Activated CD4-positive, CD25-positive, alpha-beta regulatory T cell (primary cell): ENCODE measurements around the gene TP53BP2.
"Not testable (repeated sequence)": the region's sequence is repeated elsewhere in the genome, so short reads cannot be mapped to it uniquely, and the experiment has no call there.

Experiments
- DNase-seq, 4 experiments: peaks; one replicate each; lab custom pipeline; 2025; lab: John Stamatoyannopoulos, UW

Gene TP53BP2

GRCh38 chr1:223739366-223740037 lies 106.2 kb downstream of the TP53BP2 start:
- no peak for DNase-seq

GRCh38 chr1:223738465-223739365 lies 107.0 kb downstream of the TP53BP2 start:
- no peak for DNase-seq

GRCh38 chr1:223737342-223737741 lies 108.4 kb downstream of the TP53BP2 start:
- DNase-seq: no peak

- DNase-seq: not testable (repeated sequence)
These were observed 109.1 kb downstream of the TP53BP2 start for GRCh38 chr1:223736638-223737037.

GRCh38 chr1:223733898-223734852 lies 111.6 kb downstream of the TP53BP2 start:
- no peak for DNase-seq

GRCh38 chr1:223732993-223733798 lies 112.6 kb downstream of the TP53BP2 start:
- no peak for DNase-seq

- DNase-seq: no peak
These were observed 114.5 kb downstream of the TP53BP2 start for GRCh38 chr1:223731133-223731770.

GRCh38 chr1:223730479-223731132 lies 115.1 kb downstream of the TP53BP2 start:
- no peak for DNase-seq

- DNase-seq: no peak
These were observed 115.8 kb downstream of the TP53BP2 start for GRCh38 chr1:223729906-223730305.
